A673 (cell line): Measurements from ENCODE around the gene MOSMO. TPM values are rescaled to one million over a fixed set of nuclear protein-coding genes. Genes with fewer than 3 reads are reported as not detected.

Experiments used
- BruUV-seq: library from RNA; stranded (reverse); fragments of 400-500 nt; replicated peaks from 2 replicates; lab custom pipeline; 2021; lab: Mats Ljungman, UMichigan
- CTCF ChIA-PET: fragments of 300-600 bp; sonication (Branson Sonifier 250); formaldehyde crosslinking; loops from one replicate; lab custom pipeline; 2022; ENCODE audit warnings: antibody characterized with exemption; lab: Charles Lee
- POLR2A ChIA-PET: fragments of 300-600 bp; sonication (Branson Sonifier 250); formaldehyde crosslinking; loops from one replicate; lab custom pipeline; 2022; ENCODE audit warnings: antibody characterized with exemption; ENCODE audit not compliant: low non-redundant PET; lab: Charles Lee
- DNase-seq: peaks from one replicate; pipeline ENCODE4 v3.0.0-alpha.2; 2015; ENCODE audit warnings: low spot score
- H3K27ac ChIP-seq: fragments of 200-600 bp; sonication (generic); 2 replicates; pipeline ENCODE4 v1.5.1; 2016; ENCODE audit warnings: mixed run types, low read depth, mild to moderate bottlenecking, mixed read lengths, antibody characterized with exemption, low read length; ENCODE audit not compliant: poor library complexity, severe bottlenecking
- H3K27me3 ChIP-seq: fragments of 200-600 bp; sonication (generic); replicated peaks from 2 replicates; pipeline ENCODE4 v1.6.1; 2017; ENCODE audit warnings: mixed run types, low read depth, mild to moderate bottlenecking, mixed read lengths, antibody characterized with exemption, low read length; ENCODE audit not compliant: insufficient read depth, poor library complexity
- H3K36me3 ChIP-seq: fragments of 200-600 bp; sonication (generic); 2 replicates; pipeline ENCODE4 v1.6.1; 2016; ENCODE audit warnings: mixed run types, mild to moderate bottlenecking, mixed read lengths, antibody characterized with exemption, low read length; ENCODE audit not compliant: insufficient read depth, poor library complexity, severe bottlenecking
- H3K4me1 ChIP-seq: fragments of 200-600 bp; sonication (generic); 2 replicates; pipeline ENCODE4 v1.6.1; 2017; ENCODE audit warnings: mixed run types, mild to moderate bottlenecking, mixed read lengths, antibody characterized with exemption, low read length; ENCODE audit not compliant: insufficient read depth, poor library complexity, severe bottlenecking
- H3K4me3 ChIP-seq: fragments of 200-600 bp; sonication (generic); 2 replicates; pipeline ENCODE4 v1.5.1; 2016; ENCODE audit warnings: low read depth, mixed run types, mild to moderate bottlenecking, mixed read lengths, low read length; ENCODE audit not compliant: poor library complexity, severe bottlenecking
- H3K9me3 ChIP-seq: fragments of 200-600 bp; sonication (generic); 2 replicates; pipeline ENCODE4 v1.6.1; 2016; ENCODE audit warnings: mixed run types, low read depth, mild to moderate bottlenecking, mixed read lengths, antibody characterized with exemption, low read length; ENCODE audit not compliant: poor library complexity, severe bottlenecking
- CTCF ChIP-seq: fragments of 300-800, 200-600 bp; sonication (generic); conservative IDR thresholded peaks from 2 replicates; pipeline ENCODE4 v1.5.1; 2017; ENCODE audit warnings: low read depth, mild to moderate bottlenecking, antibody characterized with exemption, low read length, moderate library complexity, mixed read lengths
- EZH2 ChIP-seq: fragments of 200-600 bp; sonication (generic); IDR thresholded peaks from 2 replicates; pipeline ENCODE4 v1.6.1; 2017; ENCODE audit warnings: borderline replicate concordance, low read depth, mild to moderate bottlenecking, mixed read lengths, antibody characterized with exemption, low read length; ENCODE audit not compliant: poor library complexity, severe bottlenecking
- intact Hi-C: fragments of 100-400 bp; cut with micrococcal nuclease; formaldehyde crosslinking; loops from one replicate; pipeline ENCODE4 v1.10.0; 2022; ENCODE audit not compliant: unreplicated experiment
- total RNA-seq: library from RNA; stranded (reverse); gene quantifications from 2 replicates; pipeline ENCODE4 v1.2.3, GENCODE V29; 2021

Gene MOSMO
- total RNA-seq, 1 experiment from 2014 or later, result 14.6 TPM

GRCh38 chr16:22006636-22007035 is 1.3 kb upstream of the MOSMO start:
- peaks cover 8% of the 10 kb centered on the region for H3K4me1 ChIP-seq
- no peaks in the 10 kb centered on the region for H3K9me3 ChIP-seq
- POLR2A ChIA-PET, result interaction anchor here (0.6 kb wide), 1 partner anchor 301 kb away, joined by 9 read pairs; no protein-coding TSS in a partner anchor
- H3K36me3 ChIP-seq, result no peaks in the 10 kb centered on the region
- no peaks in the 10 kb centered on the region for H3K27me3 ChIP-seq
- TF ChIP-seq EZH2, result no peak
- TF ChIP-seq CTCF, result no peak
- CTCF ChIA-PET, result interaction anchor here (0.7 to 2.6 kb wide), 3 partner anchors 71 to 182 kb away, joined by 3 to 10 read pairs (median 3); no protein-coding TSS in a partner anchor
- intact Hi-C loops, result no loop called here
- no peak for DNase-seq
- TSS peak; percentile 71 for BruUV-seq
- H3K4me3 ChIP-seq, result peak overlapping the region; percentile 93
- no peak overlapping the region for H3K27ac ChIP-seq

- POLR2A ChIA-PET, result no interaction called here
- BruUV-seq, result no TSS peak
Observed at GRCh38 chr16:22007159-22007508, 777 bp upstream of the MOSMO start.

DNA sequence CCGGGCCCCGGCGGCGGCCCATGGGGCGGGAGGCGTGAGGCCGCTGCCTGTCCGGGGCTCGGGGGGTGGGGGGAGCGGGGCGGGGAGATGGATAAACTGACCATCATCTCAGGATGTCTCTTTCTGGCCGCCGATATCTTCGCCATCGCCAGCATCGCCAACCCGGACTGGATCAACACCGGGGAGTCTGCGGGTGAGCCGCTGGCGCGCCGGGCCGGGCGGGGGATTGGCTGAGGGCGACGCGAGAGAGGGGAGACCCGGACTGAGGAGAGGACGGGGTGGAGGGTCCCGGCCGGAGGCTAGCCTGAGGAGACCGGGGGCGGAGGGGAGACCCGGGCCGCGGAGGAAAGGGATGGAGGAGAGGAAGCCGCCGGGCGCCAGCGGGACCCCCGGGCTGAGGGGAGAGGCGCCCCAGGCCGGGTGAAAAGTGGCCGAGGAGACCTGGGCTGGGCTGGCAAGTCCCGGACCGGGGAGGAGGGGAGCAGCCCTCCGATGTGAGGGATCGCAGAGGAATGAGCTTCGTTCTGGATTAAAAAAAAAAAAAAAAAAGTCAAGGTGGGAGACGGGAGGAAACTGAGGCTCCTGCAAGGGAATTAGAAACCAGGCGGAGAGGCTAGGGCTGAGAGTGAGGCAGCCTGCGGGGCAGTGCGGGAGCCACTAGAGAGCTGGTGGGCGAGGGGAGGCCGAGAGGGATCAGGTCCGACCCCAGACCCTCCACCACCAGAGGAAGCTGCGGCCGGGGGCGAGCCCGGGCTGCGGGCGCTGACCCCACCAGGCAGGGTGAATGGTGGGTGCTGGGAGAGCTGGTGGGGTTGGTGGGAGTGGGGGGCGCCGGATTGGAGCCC is 526 bp downstream of the MOSMO start:
- POLR2A ChIA-PET, result no interaction called here
- peak overlapping the region; percentile 93 for H3K4me3 ChIP-seq
- BruUV-seq, result no TSS peak
- TF ChIP-seq EZH2 (no peak), CTCF (no peak)
- DNase-seq, result no peak
- intact Hi-C loops, result no loop called here
- peaks cover 8% of the 10 kb centered on the region for H3K4me1 ChIP-seq
- peak overlapping the region; percentile 59 for H3K27ac ChIP-seq
- no peaks in the 10 kb centered on the region for H3K9me3 ChIP-seq
- H3K27me3 ChIP-seq, result no peaks in the 10 kb centered on the region
- no peaks in the 10 kb centered on the region for H3K36me3 ChIP-seq
- CTCF ChIA-PET, result interaction anchor here (0.6 to 1.5 kb wide), 4 partner anchors 10 to 352 kb away, joined by 3 to 7 read pairs (median 5); no protein-coding TSS in a partner anchor

More at GRCh38 chr16:22007159-22007508, 777 bp upstream of the MOSMO start:
- Histone ChIP-seq H3K27me3 (no peaks in the 10 kb centered on the region), H3K4me3 (peak overlapping the region; percentile 93), H3K27ac (peak overlapping the region; percentile 80), H3K9me3 (no peaks in the 10 kb centered on the region), H3K4me1 (peaks cover 8% of the 10 kb centered on the region), H3K36me3 (no peaks in the 10 kb centered on the region)
- DNase-seq, result no peak
- TF ChIP-seq CTCF, result no peak
- TF ChIP-seq EZH2, result no peak
- intact Hi-C loops, result no loop called here
- CTCF ChIA-PET, result interaction anchor here (0.9 to 1.5 kb wide), 2 partner anchors 71 to 181 kb away, joined by 3 to 7 read pairs; no protein-coding TSS in a partner anchor
